ENCODE data around the gene FBXO9.
"Not testable (repeated sequence)": the region's sequence is repeated elsewhere in the genome, so short reads cannot be mapped to it uniquely, and the experiment has no call there.

Gene FBXO9

DNA sequence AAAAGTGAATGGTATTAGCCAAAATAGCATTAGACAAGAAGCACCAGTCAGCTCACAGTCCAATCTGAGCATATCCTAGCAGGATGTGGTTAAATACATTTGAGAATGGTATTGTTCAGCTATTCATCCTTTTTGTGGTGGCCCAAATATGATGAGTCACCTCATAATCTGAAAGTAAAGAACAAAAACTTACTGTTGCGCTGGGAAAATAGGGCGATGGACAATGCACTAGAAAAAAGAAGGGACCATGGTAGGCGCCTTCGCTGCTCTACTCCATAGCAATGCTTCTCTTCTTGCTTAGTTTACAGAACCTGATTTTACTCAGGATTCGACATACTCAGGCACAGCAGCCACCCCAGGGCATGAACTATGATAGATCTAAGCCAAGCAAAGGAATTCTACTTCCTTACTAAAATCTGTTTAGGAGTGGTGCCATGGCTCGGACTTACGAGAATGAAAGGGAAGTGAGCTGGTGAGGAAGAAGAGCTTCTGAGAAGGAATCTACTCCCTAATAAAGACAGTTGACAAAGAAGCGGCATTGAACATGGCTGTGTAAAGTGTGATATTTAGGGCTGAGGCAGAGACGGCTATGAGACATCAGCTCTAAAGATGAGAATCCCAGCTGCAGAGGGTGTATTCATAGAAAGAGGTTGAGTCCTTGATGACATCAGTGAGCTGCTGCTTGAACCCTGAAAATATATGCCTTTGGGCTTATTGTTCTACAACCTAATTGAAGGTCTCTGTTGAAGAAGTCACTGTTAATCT is 16.6 kb upstream of the FBXO9 start:
- DNase-seq = no peak

DNA sequence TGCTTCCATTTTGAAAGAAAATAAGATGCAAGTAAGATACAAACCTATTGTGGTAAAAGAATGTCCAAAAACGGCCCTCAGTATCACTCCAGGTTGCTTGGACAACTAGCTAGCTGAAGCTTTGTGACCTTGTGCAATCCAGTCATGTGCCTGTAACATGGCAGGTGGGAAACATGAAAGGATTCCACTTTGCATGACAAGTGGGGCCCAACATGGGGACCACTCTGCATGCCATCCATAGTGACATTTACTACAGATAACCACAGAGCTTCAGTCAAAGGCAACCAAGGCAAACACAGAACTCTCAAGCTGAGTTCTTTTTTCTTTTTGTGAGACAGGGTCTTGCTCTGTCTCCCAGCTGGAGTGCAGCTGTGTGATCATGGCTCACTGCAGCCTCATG is 15.8 kb upstream of the FBXO9 start:
- DNase-seq = no peak

DNA sequence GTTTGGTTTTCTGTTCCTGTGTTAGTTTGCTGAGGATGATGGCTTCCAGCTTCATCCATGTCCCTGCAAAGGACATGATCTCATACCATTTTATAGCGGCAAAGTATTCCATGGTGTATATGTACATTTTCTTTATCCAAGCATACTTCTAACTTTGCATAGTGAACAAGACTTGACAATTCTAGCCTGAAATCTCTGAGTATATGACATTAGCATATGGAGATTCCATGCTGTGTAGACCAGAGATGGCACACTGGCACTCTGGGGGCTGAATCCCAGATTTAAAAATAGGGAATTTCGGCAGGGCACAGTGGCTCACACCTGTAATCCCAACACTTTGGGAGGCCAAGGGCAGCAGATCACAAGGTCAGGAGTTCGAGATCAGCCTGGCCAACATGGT is 13.1 kb upstream of the FBXO9 start:
- not testable (repeated sequence) for DNase-seq

DNA sequence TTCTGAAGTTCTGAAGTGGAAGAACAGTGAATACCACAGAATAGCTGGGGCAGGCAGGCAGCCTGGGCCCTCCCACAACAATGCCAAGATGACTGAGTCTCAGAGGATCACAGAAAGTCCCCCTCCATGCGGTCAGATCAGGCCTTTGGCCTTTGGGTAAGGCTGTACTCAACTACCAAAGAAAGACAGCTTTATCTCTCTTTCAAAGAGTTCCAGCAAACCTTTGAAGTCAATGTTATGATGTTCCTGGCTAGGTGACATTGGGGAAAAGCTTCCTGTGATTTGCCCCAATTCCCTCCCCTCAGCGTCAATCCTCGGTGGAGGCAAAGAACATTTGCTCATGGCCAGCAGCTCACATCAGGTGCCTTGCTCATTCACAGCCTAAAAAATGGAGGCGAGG is 10.7 kb upstream of the FBXO9 start:
- DNase-seq = no peak

DNA sequence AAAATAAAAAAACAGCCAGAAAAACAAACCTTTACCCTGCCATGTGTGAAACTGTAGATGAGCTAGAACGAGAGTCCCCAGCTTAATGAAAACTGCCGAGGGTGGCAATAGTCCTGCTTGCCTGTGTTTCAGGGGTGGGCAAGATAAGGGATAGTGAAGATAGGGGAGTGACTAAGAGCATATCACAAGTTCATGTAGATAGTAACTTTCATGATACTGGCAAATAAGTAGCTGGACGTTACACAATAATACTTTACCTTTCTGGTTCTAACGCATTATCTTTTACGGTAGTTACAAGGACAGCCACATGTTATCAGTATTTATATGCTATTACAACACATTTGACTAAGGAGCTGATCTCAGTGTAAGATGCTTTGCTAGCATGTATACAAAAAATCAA is 9.3 kb upstream of the FBXO9 start:
- DNase-seq = no peak

DNA sequence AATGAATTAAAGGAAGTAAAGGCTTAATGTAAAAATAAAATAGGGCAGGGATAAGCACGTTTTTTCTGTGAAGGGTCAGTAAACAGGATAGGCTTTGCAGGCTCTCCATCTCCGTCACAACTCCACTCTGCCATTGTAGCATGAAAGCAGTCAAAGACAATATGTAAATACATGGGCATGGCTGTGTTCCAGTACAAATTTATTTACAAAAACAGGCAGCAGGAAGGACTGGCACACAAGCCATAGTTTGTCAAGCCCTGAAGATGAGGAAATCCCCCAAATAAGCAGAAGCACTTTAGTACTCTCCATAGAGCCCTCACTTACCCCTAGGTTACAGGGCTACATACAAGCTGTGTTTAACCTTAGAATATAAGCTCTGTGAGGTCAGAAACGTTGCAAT is 8.9 kb upstream of the FBXO9 start:
- DNase-seq = no peak

DNA sequence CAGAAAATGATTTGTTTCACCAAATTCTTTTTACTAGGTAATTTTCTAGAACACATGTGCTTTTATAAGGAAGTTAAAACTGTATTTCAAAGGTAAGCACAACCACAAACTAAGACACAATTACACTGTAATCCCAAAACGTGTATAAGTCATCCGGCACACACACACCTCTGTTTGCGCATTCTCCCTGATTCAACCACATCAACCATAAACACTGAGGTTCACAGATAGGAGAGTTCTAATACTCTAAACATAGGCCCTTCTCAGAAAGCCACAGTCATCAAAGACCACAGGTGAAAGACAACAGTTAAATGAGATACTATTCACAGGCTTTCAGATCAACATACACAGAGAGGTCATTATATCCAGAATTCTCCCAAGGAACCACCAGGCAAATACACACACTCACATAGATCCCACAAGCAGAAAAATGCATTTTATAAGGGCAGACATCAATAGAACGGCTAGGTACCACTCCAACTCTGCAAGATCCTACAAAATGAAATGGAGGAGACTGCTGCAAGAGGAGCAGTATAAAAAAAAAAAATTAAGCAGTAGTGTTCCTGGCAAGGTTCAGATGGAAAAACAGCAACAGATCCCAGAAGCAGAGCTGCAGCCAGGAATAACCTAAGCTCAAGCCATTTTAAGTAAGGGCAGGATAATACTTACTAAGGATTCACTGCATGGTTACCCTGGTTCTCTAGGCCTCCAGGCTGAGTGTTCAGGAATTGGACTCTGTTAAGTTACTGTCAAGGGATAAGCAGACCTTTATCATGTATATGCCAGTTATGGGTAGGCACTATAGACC is 6.6 kb upstream of the FBXO9 start:
- no peak for DNase-seq

DNA sequence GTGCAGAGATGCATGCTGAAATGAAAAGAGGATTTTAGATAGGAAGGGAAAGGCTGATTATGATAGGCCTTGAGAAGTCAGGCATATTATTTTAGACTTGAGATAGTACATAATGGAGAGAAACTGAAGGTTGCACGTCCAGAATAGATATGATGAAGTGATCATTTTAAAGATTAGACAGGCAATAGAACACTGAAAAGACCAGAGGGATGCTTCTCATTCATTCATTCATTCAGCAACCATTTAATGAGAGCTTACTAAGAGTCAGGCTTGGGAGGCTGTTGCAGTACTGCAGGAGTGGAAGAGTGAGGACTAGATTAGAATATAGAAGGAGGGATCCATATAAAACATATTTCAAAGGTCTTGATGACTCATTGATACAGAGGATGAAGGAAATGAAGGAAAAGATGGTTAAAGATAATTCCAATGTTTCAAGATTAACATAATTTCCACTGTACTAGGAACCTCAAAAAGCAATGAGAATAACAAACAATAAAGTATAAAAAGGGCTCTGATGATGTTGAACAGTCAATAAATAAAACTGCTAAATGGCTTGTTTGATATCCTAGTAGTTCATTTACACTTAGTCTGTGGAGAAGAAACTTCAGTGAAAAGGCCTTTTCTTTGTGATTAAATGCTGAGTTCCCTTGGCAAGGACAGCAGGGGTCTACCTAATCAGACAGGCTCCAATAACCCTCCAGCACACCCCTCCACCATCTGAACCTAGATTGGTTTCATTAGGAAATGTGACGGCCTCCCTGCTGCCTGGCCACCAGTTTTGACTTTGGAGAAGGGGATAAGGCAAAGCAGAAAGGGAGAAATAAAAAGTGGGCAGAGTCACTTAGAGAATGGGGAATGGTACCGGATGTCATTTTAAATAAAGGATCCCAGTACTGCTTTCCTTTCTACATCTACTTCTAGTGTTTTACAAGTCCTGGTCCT is 5.3 kb upstream of the FBXO9 start:
- no peak for DNase-seq

DNA sequence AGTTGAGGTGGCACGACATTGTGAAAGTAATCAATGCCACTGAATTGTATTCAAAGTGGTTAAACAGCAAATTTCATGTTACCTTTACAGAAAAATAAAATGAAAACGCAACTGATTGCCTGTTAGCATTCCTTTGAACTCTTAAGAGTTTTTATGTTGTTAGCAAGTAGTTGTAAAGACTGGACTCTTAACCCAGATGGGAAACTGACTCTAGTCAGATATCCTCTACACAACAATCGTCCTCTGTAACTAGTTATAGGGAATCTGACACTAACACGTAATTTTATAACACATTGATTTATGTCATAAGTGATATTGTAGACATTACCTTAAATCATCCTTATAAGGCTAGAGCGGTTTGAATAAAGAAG is 3.0 kb upstream of the FBXO9 start:
- no peak for DNase-seq

DNA sequence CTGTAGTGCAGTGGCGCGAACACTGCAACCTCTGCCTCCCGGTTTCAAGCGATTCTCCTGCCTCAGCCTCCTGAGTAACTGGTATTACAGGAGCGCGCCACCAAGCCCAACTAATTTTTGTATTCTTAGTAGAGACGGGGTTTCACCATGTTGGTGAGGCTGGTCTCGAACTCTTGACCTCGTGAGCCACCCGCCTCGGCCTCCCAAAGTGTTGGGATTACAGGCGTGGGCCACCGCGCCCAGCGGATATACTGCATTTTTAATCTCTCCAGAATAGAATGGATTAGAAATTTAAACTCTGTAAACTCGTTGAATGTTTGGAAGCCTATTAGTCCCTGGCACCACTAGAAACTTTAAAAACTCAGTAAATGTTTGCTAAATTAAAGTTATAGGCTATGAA is 949 bp upstream of the FBXO9 start:
- not testable (repeated sequence) for DNase-seq

DNA sequence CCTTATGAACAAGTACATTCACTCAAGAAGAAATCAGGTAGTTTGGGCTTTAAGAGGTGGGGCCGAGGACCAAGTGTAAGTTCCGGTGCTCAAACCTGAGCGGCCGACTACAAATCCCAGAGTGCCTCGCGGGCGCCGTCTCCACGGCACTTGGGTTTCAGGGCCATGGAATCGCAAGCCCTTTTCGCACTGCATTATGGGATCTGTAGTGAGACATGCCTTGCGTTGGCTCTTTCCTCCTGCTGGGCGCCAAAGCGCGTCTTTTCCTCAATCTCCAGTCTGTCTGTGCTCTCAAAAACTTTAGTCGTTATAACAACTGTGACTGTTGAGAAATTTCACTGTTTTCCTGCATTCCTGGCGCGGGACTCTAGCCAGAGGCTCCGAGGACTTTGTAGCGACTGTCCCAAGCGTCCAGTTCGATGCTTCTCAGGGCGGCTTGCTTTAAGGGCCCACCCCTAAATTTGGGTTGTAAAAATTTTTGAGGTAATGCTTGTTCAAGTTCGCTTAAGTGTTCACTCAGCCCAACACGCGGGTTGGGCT is 408 bp upstream of the FBXO9 start:
- peak; percentile 98 for DNase-seq

DNA sequence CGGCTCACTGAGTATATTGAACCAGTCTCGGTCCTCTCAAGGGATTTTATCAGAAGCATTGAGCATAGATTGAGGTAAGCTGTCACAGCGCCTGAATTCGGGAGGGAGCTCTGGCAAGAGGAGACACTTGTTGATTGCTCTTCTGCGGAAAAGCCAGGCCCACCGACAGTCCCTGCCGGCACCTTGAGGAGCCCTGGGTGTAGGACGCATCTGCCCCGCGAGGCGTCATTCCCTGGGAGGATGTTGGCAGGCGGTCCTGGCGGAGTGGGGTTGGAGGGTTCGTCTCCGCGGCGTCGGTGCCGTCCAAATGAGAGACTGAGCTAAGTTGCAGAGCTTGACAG is 843 bp downstream of the FBXO9 start:
- no peak for DNase-seq

DNA sequence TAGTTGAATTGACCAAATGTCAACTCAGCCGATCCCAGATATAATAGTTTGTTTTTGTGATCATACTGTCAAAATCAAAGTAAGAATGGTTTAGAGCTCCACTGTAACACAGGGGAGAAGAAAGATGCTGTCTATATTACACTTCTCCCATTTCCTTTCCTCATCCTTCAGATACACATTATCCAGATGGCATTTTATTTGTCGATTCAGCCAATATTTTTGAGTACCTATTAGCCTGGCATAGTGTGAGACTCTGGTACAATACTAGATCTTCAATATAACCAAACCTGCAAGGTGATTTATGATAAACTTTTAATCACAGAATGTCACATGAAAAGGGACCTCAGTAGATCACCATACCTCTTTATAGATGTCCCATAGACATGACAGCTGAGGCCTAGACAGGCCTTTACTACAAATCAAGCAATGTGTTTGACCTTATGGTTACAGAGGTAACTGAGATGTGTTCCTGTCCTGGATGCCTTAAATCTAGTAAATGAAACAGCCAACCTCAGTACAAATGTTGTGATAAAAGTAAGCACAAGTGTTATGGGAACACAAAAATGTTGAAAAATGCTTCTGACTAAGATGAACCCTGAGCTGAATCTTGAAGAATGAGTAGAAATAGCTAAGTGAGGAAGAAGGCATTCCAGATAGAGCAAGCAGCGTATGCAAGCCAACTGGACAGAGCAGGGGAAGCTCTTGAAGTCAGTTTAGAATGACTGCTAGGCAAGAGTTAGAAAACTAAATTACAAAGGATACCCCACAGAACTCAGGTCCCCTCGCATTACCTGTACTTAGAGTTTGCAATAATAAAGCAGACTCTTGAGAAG is 1.9 kb downstream of the FBXO9 start:
- no peak for DNase-seq

DNA sequence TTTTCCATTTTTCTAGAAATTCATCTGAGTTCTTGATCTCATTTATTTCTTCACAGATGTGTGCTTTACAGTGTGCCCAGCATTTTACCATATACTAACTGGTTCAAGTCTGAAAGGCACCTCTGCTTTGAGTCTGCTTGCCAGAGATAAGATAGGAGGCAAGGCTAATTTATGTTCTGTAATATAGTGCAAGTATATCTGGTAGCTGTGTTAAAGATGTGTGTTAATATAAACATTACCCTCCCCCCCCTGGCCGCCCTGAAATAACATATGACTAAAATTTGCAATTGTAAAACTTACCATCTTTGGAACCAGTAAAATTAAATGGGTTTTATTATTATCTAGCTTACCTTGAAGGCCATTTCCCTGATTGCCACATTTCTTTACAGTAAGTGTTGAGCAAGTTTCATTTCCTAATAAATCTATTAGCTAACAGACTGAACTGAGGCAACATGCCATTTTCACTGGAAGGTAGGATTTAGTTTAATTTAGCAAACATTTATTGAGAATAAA is 2.7 kb downstream of the FBXO9 start:
- DNase-seq = no peak

DNA sequence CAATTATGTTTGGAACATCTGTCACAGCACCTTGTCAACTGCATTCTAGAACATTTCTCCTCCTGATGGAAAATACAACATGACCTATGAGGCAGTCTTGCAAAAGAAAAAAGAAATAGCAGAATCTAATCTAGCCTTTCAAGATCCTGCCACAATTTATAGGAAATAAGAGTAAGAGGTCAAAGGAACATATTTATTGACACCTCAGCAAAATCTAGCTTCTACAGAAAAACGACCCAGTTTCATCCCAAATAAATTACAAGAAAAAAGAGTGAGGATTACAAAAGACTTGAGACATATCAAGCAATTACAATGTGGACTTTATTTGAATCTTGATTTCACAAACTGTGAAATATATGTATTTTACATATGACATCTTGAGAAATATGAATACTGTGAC is 4.2 kb downstream of the FBXO9 start:
- no peak for DNase-seq

DNA sequence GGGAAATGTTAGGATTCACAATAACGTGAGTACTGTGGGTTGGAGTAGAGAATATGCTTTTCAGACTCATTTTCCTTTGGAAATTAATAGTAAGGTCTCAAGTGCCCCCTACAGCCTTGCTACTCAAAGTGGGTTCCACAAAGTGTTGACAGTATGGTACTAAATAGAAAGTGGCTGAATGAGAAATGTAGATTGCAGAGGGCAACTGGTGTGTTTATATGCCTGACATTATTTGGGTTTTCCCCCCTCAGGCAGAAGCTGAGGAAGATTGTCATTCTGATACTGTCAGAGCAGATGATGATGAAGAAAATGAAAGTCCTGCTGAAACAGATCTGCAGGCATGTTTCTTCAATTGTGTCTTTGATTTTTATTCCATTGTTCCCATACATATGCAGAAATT is 5.6 kb downstream of the FBXO9 start:
- DNase-seq = no peak

DNA sequence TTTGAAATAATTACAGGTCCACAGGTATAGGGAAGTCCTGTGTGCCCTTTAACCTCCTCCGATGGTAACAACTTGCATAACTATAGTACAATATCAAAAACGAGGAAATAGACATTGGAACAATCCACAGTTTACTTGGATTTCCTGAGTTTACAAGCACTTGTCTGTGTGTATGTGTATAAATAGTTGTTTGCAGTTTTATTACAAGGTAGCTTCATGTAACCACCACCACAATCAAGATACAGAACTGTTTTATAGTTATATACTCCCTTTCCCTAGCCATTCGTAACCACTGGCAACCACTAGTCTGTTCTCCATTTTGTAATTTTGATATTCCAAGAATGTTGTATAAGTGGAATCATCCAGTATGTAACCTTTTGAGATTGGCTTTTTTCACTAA is 9.1 kb downstream of the FBXO9 start:
- no peak for DNase-seq

DNA sequence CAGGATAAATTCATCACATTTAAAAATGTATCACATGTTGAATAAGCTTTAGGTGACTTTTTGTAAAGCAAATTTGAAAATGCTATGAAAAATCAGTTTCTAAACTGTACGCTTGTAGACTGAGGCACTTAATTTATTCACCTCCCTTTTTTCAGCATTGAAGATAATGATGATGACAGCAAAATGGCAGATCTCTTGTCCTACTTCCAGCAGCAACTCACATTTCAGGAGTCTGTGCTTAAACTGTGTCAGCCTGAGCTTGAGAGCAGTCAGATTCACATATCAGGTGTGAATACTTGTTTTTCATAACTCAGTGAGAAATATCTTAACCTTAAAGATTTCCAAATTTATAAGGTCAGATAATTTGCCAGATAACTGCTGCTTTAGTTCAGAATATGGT is 15.6 kb downstream of the FBXO9 start:
- DNase-seq = no peak

DNA sequence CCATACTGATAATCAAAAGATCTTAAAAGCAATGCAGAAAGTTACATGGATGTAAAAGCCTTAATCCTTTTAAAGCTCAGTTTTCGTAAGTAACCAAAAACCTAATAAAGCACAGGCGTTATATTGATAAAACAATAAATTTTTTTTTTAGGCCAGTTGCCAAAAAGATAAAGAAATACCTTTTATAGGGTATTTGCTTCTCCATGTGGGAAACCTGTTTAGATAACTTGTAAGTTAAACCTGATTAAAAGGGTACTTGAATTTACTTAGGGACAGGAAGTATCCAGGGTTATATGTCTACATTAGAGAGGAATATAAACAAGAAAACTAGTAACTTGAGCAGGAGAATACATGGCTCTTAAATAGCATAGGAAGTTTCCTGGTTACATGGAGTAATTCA is 21.1 kb downstream of the FBXO9 start:
- no peak for DNase-seq

DNA sequence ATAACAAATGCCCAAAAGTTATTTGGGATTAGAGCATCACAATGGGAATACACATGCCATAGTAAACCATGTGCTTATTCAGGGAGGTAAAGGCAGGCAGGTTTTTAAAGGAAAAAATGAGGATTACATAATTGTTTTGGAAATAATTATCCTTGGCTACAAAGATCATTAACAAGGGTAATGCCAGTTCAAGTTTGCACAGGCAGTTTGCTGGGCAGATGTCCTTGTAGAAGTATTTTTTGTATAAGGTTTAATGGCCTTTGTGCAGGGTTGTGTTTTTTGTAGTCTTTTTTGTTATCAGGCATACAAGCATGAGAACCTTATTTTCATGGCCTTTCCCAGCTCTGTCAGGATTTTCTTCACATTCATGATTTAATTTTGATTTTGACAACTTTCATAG is 24.7 kb downstream of the FBXO9 start:
- DNase-seq = no peak

DNA sequence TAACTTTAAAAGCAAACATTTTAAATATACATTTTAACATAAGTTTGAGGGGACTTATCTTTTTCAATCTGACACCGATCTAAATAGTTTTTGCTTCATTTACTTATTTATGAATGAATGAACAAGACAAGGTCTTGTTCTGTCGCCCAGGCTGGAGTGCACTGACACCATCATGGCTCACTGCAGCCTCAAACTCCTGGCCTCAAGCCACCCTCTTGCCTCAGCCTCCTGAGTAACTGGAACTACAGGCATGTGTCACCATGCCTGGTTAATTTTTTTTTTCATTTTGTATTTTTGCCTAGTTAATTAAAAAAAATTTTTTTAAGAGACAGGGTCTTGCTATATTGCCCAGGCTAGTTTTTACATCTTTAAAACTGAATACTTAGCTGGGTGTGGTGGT is 25.4 kb downstream of the FBXO9 start:
- DNase-seq = no peak

DNA sequence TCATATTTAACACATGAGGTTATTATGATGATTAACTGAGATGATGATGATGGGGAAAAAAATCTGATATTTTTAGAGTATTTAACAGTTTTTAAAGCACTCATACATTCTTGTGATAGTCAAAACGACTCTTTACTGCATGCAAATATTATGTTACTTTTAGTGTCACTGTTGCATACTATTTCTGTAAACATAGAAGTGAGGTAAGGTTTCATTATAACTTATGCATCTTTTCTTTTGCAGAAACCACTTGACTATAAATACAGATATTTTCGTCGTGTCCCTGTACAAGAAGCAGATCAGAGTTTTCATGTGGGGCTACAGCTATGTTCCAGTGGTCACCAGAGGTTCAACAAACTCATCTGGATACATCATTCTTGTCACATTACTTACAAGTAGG is 30.1 kb downstream of the FBXO9 start:
- DNase-seq = no peak

Measured in NCI-H748 treated with DMSO at 0.1 percent for 48 hours (cell line).